HepG2 (cell line): Measurements from ENCODE around the gene SOX13. TPM values are rescaled to one million over a fixed set of nuclear protein-coding genes. Genes with fewer than 3 reads are reported as not detected.

Experiments
- FLYWCH1 ChIP-seq: sonication (generic); formaldehyde crosslinking; IDR thresholded peaks from 2 replicates; pipeline ENCODE4 v1.8.1; 2023; ENCODE audit warnings: mild to moderate bottlenecking, missing genetic modification reagents
- FOXP1 ChIP-seq, 2 experiments: fragments of 450-650 bp in 1 of 2; IDR thresholded peaks; 2 replicates each; pipeline ENCODE4 v1.6.1; 2017 to 2018; ENCODE audit warnings: antibody characterized with exemption in 1 of 2
- HOXD1 ChIP-seq: sonication (generic); formaldehyde crosslinking; IDR thresholded peaks from 2 replicates; pipeline ENCODE4 v1.5.0; 2020; ENCODE audit warnings: missing genetic modification reagents
- MAZ ChIP-seq, 2 experiments: sonication (generic) in 1 of 2; formaldehyde crosslinking in 1 of 2; IDR thresholded peaks; 2 replicates each; pipeline versions ENCODE4 v1.5.0 to v1.6.1; 2012 to 2020; ENCODE audit warnings: low read depth in 2 of 2, mild to moderate bottlenecking in 2 of 2, borderline replicate concordance in 1 of 2, improper control_type of control experiment in 1 of 2, low read length in 1 of 2, missing genetic modification reagents in 1 of 2, moderate library complexity in 1 of 2
- MED1 ChIP-seq: sonication (generic); formaldehyde crosslinking; IDR thresholded peaks from 2 replicates; pipeline ENCODE4 v1.4.0; 2020; ENCODE audit warnings: missing genetic modification reagents
- MXD4 ChIP-seq: IDR thresholded peaks from 2 replicates; pipeline ENCODE4 v1.6.1; 2016; ENCODE audit warnings: mild to moderate bottlenecking, missing biosample characterization, missing genetic modification reagents
- NFIC ChIP-seq: IDR thresholded peaks from 2 replicates; pipeline ENCODE4 v1.6.1; 2012; ENCODE audit warnings: mild to moderate bottlenecking, low read length, inconsistent platforms
- PLRG1 ChIP-seq: fragments of 450-650 bp; conservative IDR thresholded peaks from 2 replicates; pipeline ENCODE4 v1.6.1; 2016
- POLR2G ChIP-seq: fragments of 200-400 bp; formaldehyde crosslinking; IDR thresholded peaks from 2 replicates; pipeline ENCODE4 v1.6.1; 2018; ENCODE audit warnings: mild to moderate bottlenecking, low read depth, low read length, moderate library complexity
- SAFB2 ChIP-seq: sonication (generic); formaldehyde crosslinking; IDR thresholded peaks from 2 replicates; pipeline ENCODE4 v1.5.1; 2020; ENCODE audit warnings: missing genetic modification reagents, low read depth, mild to moderate bottlenecking, borderline replicate concordance
- SMAD9 ChIP-seq: sonication (generic); formaldehyde crosslinking; IDR thresholded peaks from 2 replicates; pipeline ENCODE4 v1.5.1; 2020; ENCODE audit warnings: mild to moderate bottlenecking, missing genetic modification reagents
- STAG1 ChIP-seq: sonication (generic); formaldehyde crosslinking; IDR thresholded peaks from 2 replicates; pipeline ENCODE4 v1.4.0; 2020; ENCODE audit warnings: missing genetic modification reagents
- YY1 ChIP-seq: IDR thresholded peaks from 2 replicates; pipeline ENCODE4 v1.6.1; 2011; ENCODE audit warnings: low read length, low read depth, moderate library complexity, mild to moderate bottlenecking; ENCODE audit not compliant: insufficient read depth, insufficient replicate concordance
- ZBED4 ChIP-seq: sonication (generic); formaldehyde crosslinking; IDR thresholded peaks from 2 replicates; pipeline ENCODE4 v1.4.0; 2020; ENCODE audit warnings: missing genetic modification reagents, borderline replicate concordance
- ZNF362 ChIP-seq: sonication (generic); formaldehyde crosslinking; IDR thresholded peaks from 2 replicates; pipeline ENCODE4 v1.4.0; 2020; ENCODE audit warnings: missing genetic modification reagents, mild to moderate bottlenecking, borderline replicate concordance
- ZNF430 ChIP-seq: sonication (generic); formaldehyde crosslinking; IDR thresholded peaks from 2 replicates; pipeline ENCODE4 v1.9.0; 2021; ENCODE audit warnings: mild to moderate bottlenecking, missing genetic modification reagents
- ZNF543 ChIP-seq: sonication (generic); formaldehyde crosslinking; IDR thresholded peaks from 2 replicates; pipeline ENCODE4 v1.4.0; 2020; ENCODE audit warnings: mild to moderate bottlenecking, missing genetic modification reagents
- ZNF572 ChIP-seq: sonication (generic); formaldehyde crosslinking; IDR thresholded peaks from 2 replicates; pipeline ENCODE4 v1.5.1; 2020; ENCODE audit warnings: mild to moderate bottlenecking, missing genetic modification reagents
- ZNF749 ChIP-seq: sonication (generic); formaldehyde crosslinking; IDR thresholded peaks from 2 replicates; pipeline ENCODE4 v1.8.0; 2022; ENCODE audit warnings: mild to moderate bottlenecking, missing genetic modification reagents, moderate library complexity, borderline replicate concordance
- ZNF768 ChIP-seq: sonication (generic); formaldehyde crosslinking; IDR thresholded peaks from 2 replicates; pipeline ENCODE4 v1.4.0; 2020; ENCODE audit warnings: missing genetic modification reagents
- polyA plus RNA-seq, 8 experiments: library from polyadenylated mRNA; depleted of rRNA in 3 of 8; stranded (reverse) in 7 of 8; unstranded in 1 of 8; fragments of >200 nt; fragmentation: Illumina TruSeq in 4 of 8; extraction: Trizol in 4 of 8; gene quantifications; 2 replicates each; pipeline versions ENCODE4 v1.2.1 to v1.2.3, GENCODE V29; 2011 to 2016; ENCODE audit warnings: low read depth in 4 of 8, missing spikeins in 1 of 8, mixed read lengths in 1 of 8; ENCODE audit not compliant: insufficient read depth in 1 of 8
- total RNA-seq, 5 experiments: library from RNA; depleted of rRNA; stranded (reverse); fragments of >200 nt; fragmentation: Illumina TruSeq; extraction: Trizol; gene quantifications; 2 replicates each; pipeline ENCODE4 v1.2.3, GENCODE V29; 2016; ENCODE audit warnings: low read depth in 1 of 5
- TF ChIP-seq, protein P1 (sequence below): IDR thresholded peaks from 2 replicates; pipeline ENCODE4 v1.6.1; 2016; ENCODE audit warnings: missing biosample characterization, missing genetic modification reagents, low read depth
- TF ChIP-seq, protein P2 (sequence below): sonication (generic); formaldehyde crosslinking; IDR thresholded peaks from 2 replicates; pipeline ENCODE4 v1.8.1; 2023; ENCODE audit warnings: mild to moderate bottlenecking, missing genetic modification reagents

The SOX13 gene
- total and polyA plus RNA-seq, 2 of the 13 experiments (the other 11 are each of a cell fraction or from before 2014, with no cell fraction given) = 13.3 to 15.8 TPM

- no peak for TF ChIP-seq FOXP1 (IDR thresholded peaks at IDR 0.05)
- TF ChIP-seq FOXP1 (CRISPR knock-in tag; IDR thresholded peaks at IDR 0.05) = peak; percentile 33
- TF ChIP-seq SAFB2 (CRISPR knock-in tag) = no peak
- no peak for TF ChIP-seq NFIC
- TF ChIP-seq MED1 (CRISPR knock-in tag) = peak; percentile 78
- TF ChIP-seq SMAD9 (CRISPR knock-in tag) = no peak
- peak; percentile 49; the same call in 1 of the 2 replicates for TF ChIP-seq MAZ (IDR thresholded peaks at IDR 0.05; ENCODE audit: borderline replicate concordance, low read depth, low read length)
- peak; percentile 45; the same call in 1 of the 2 replicates for TF ChIP-seq MAZ (CRISPR knock-in tag; IDR thresholded peaks at IDR 0.05; ENCODE audit: low read depth)
- TF ChIP-seq YY1 = peak; percentile 50
- TF ChIP-seq ZNF362 (CRISPR knock-in tag) = 0 out of 2 replicates have a peak, but pooled peaks have one; percentile 12
- TF ChIP-seq, protein P1, sequence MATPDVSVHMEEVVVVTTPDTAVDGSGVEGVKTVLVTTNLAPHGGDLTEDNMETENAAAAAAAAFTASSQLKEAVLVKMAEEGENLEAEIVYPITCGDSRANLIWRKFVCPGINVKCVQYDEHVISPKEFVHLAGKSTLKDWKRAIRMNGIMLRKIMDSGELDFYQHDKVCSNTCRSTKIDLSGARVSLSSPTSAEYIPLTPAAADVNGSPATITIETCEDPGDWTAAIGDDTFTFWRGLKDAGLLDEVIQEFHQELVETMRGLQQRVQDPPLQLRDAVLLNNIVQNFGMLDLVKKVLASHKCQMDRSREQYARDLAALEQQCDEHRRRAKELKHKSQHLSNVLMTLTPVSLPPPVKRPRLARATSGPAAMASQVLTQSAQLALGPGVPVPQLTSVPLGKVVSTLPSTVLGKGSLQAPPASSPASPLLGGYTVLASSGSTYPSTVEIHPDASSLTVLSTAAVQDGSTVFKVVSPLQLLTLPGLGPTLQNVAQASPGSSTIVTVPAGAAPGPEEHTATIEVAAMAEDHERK = no peak
- TF ChIP-seq ZNF430 (CRISPR knock-in tag) = no peak
- peak; percentile 81; the same call in 1 of the 2 replicates for TF ChIP-seq ZBED4
- TF ChIP-seq ZNF768 (CRISPR knock-in tag) = peak; percentile 36; the same call in 1 of the 2 replicates
- no peak; the same call in 1 of the 2 replicates for TF ChIP-seq HOXD1 (CRISPR knock-in tag)
- TF ChIP-seq, protein P2, sequence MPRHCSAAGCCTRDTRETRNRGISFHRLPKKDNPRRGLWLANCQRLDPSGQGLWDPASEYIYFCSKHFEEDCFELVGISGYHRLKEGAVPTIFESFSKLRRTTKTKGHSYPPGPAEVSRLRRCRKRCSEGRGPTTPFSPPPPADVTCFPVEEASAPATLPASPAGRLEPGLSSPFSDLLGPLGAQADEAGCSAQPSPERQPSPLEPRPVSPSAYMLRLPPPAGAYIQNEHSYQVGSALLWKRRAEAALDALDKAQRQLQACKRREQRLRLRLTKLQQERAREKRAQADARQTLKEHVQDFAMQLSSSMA (CRISPR knock-in tag) = no peak
- TF ChIP-seq FLYWCH1 (CRISPR knock-in tag) = 0 out of 2 replicates have a peak, but pooled peaks have one; percentile 12
- TF ChIP-seq MXD4 = peak; percentile 22; the same call in 1 of the 2 replicates
- TF ChIP-seq ZNF543 (CRISPR knock-in tag) = no peak
- TF ChIP-seq STAG1 (CRISPR knock-in tag) = peak; percentile 71
- 0 out of 2 replicates have a peak, but pooled peaks have one; percentile 13 for TF ChIP-seq ZNF572 (CRISPR knock-in tag)
- TF ChIP-seq PLRG1 = no peak
- TF ChIP-seq ZNF749 = no peak
- TF ChIP-seq POLR2G = peak; percentile 75
These were observed 1.6 kb downstream of the SOX13 start (continued) for GRCh38 chr1:204074274-204075138.
